ENCODE measurements around the gene OSMR.

Gene OSMR

GRCh38 chr5:38845526-38846378 lies at the start of gene OSMR:
Gene OSMR (plus strand): TSS chr5:38846012. CDS start chr5:38869045, 23,033 bp downstream.
- DNase-seq: no peak

GRCh38 chr5:38796742-38797108 lies 49.1 kb upstream of the OSMR start:
- DNase-seq: no peak

DNA sequence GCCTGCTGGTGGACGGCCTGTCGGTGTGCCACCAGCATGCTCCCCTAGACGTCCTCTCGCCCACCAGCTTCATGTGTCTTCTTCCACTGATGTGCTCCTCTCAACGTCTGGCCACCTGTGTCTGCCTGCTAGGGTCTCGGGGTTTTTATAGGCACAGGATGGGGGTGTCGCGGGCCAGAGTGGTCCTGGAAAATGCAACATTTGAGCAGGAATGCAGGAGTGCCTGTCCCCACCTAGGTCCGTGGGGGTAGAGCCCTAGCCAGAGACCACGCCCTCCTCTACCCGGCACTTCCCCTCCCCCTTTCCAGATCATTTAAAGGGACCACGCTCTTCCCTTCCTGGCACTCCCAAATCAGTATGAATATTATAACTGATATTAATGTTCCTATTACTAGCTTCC lies 48.0 kb upstream of the OSMR start:
- DNase-seq: no peak

GRCh38 chr5:38799556-38800377 lies 46.0 kb upstream of the OSMR start:
- DNase-seq: no peak

DNA sequence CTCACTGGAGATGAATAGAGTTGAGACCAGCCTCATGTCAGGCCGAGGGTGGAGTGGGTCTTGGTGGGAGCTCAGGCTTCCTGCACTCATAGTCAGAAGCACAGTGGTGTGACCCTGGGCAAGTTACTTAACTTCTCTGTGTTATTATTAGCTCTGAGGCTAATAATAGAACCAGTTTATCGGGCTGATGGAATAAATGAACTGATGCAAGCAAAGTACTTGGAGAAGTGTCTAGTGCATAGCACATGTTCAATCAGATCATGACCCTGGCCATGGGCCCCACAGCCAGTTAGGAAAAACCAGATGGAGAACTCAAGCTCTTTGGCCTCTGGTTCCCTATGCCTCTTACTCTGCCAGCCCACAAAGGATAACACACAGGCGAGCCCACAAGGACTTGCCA lies 45.3 kb upstream of the OSMR start:
- no peak for DNase-seq

DNA sequence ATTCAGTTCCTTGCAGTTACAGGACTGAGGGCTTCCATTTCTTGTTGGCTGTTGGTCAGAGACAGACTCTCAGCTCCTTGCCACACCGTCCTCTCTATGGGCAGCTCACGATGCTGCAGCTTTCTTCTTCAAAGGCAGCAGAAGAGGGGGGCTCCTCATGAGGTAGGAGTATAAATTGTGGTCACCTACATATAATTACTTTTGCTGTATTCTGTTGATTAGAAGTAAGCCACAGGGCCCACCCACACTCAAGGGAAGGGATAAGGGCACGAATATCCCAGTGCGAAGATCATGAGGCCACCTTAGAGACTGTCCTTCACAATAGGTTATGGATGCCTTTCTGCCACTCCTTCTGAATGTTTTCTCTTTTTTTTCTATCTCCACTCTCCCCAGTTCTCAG lies 43.7 kb upstream of the OSMR start:
- DNase-seq: no peak

- peak; percentile 57 for DNase-seq
These were observed 42.6 kb upstream of the OSMR start for GRCh38 chr5:38803246-38803645.

GRCh38 chr5:38806775-38807258 lies 39.0 kb upstream of the OSMR start:
- DNase-seq: no peak

- DNase-seq: no peak
These were observed 38.0 kb upstream of the OSMR start for GRCh38 chr5:38807570-38808483.

GRCh38 chr5:38808666-38809343 lies 37.0 kb upstream of the OSMR start:
- DNase-seq: no peak

GRCh38 chr5:38809388-38810359 lies 36.1 kb upstream of the OSMR start:
- peak; percentile 91 for DNase-seq

- DNase-seq: no peak
These were observed 30.9 kb upstream of the OSMR start for GRCh38 chr5:38814879-38815278.

DNA sequence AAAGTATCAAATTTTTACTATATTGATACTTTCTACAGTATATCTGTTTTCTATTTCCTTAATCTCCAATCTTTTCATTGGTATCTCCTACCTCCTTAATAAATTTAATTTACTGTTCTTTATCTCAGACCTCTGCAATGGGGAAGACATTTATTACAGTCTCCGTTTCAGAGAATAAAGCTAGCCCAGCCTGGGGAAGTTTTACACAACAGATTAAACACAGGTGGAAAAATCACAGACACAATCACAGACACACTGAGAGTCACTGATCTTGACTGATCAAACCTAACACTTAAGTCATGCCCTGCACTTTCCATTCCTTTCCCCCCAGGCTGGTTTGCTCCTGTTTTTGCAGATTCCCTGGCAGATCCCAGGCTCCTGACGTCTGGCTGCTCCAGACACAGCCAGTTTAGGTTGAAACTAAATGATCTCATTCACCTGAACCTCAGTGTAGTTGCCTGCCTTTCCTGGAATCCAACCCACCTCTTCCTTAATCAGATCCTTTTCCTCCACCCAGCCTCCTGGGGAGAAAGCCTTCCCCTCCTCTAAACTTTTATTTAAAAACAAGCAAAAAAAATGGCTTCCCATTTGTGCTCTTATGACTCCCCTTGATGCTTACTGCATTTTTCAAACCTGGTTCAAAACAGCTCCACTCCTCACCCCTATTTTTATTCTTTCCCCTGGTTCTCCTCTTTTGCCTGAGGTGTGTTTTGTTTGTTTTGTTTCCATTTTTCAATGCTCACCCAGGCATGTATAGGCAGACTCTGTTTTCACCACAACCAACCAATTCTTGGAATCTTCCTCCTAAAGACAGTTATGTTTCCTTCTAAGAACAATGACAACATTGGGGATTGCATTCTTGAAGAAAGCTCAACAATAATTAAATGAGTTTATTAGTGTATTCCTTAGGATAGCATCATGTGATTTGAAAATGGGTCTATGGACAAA lies 29.5 kb upstream of the OSMR start:
- DNase-seq: no peak

DNA sequence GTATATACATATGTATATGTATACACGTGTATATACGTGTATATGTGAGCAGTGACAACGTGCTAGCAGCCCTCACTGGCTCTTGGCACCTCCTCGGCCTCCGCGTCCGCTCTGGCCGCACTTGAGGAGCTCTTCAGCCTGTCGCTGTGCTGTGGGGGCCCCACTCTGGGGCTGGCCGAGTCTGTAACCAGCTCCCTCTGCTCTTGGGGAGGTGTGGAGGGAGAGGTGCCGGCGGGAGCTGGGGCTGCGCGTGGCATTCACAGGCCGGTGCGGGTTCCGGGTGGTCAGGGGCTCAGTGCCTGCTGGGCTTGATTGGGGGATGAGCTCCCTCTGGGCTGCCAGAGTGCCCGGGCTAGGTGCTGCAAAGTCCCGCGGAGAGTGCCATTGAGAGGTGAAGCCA lies 24.1 kb upstream of the OSMR start:
- no peak for DNase-seq

- no peak for DNase-seq
These were observed 22.3 kb upstream of the OSMR start for GRCh38 chr5:38823503-38823902.

GRCh38 chr5:38824821-38825220 lies 21.0 kb upstream of the OSMR start:
- DNase-seq: no peak

DNA sequence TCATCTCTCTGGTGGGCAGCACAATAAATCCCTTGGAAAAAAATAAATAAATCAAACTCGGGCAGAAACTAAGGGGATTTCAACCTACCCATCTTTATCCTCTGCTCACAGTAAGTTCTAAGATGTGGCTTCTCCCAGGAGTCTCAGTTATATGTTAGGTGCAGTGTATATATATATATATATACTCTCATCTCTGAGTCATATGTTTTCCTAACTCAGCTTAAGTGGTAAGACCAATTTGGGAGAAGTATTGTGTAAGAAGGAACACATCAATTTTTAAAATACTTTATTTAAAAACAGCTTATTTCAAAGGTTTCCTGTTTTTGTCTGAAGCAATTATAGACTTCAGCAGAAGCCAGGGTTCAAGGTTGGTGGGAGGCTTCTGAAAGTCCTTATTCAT lies 20.3 kb upstream of the OSMR start:
- no peak for DNase-seq

DNA sequence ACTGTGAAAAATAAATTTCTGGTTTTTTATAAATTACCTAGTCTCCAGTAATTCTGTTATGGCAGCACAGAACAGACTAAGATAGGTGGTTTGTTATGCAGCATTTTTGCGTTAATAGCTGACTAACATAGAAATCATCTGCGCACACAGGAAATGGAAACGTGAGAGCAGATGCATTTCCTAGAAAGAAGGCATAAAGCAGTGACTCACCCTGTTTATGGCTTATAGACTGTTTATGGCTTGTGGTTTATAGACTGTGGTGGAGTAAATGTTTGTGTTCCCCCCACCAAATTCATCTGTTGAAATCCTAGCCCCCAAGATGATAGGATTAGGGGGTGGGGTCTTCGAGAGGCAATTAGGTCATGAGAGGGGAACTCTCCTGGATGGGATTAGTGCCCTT lies 18.3 kb upstream of the OSMR start:
- DNase-seq: no peak

DNA sequence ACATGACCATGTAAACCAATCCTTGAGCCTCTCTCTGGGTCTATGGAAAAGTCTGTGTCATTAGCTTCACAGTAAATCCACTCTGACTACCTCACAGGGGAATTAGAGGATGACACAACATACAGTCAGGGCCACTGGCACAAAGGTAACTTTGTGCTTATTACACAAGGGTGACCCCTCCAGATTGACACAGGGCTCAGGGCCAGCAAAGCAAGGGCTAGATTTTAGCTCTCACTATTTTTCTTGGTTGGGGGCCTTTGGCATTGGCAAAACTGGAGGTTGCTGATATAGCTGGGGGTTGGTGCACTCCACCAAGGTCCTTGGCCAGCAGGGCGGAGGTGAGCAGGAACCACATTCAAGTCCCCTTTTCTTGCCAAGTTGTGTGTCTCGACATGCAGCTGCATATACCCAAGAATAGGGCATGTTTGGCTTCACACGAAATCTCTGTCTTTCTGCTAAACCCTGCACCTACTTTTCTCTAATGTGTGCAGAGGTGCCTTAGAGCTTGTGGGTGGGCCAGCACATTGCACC lies 15.2 kb upstream of the OSMR start:
- DNase-seq: no peak

- DNase-seq: no peak
These were observed 14.7 kb upstream of the OSMR start for GRCh38 chr5:38831117-38831516.

All from NCI-H2107 (cell line).